BJ (cell line): ENCODE measurements around the gene CCDC182. TPM values are rescaled to one million over a fixed set of nuclear protein-coding genes. Genes with fewer than 3 reads are reported as not detected.

Experiments
- CTCF ChIA-PET: fragments of 350-600 bp; formaldehyde crosslinking; extraction: SDS; loops from one replicate; lab custom pipeline; 2021; ENCODE audit warnings: antibody characterized with exemption, inconsistent platforms; lab: Yijun Ruan, JAX
- POLR2A ChIA-PET: fragments of 300-600 bp; sonication (Branson Sonifier 250); formaldehyde crosslinking; extraction: SDS; loops from one replicate; lab custom pipeline; 2021; ENCODE audit warnings: antibody characterized with exemption; lab: Charles Lee
- DNase-seq: peaks from one replicate; pipeline ENCODE4 v3.0.0-alpha.2; 2011; ENCODE audit warnings: low read depth
- H3K27me3 ChIP-seq: 2 replicates; pipeline ENCODE4 v1.6.0; 2011; ENCODE audit warnings: low read length; ENCODE audit not compliant: control insufficient read depth, insufficient read depth
- H3K36me3 ChIP-seq: 2 replicates; pipeline ENCODE4 v1.5.1; 2011; ENCODE audit warnings: low read length; ENCODE audit not compliant: control insufficient read depth, insufficient read depth
- H3K4me3 ChIP-seq: 2 replicates; pipeline ENCODE4 v1.5.1; 2011; ENCODE audit warnings: low read depth, mild to moderate bottlenecking, control low read depth, low read length
- polyA plus RNA-seq: library from polyadenylated mRNA; depleted of rRNA; stranded (reverse); fragments of >200 nt; gene quantifications from 2 replicates; pipeline ENCODE4 v1.2.3, GENCODE V29; 2011
- TF ChIP-seq, protein P1 (sequence below): IDR thresholded peaks from 2 replicates; pipeline ENCODE4 v1.5.1; 2011; ENCODE audit warnings: low read depth, mild to moderate bottlenecking, control low read depth, inconsistent platforms, low read length, moderate library complexity; ENCODE audit not compliant: insufficient read depth

The CCDC182 gene
- polyA plus RNA-seq, 1 experiment = not detected

DNA sequence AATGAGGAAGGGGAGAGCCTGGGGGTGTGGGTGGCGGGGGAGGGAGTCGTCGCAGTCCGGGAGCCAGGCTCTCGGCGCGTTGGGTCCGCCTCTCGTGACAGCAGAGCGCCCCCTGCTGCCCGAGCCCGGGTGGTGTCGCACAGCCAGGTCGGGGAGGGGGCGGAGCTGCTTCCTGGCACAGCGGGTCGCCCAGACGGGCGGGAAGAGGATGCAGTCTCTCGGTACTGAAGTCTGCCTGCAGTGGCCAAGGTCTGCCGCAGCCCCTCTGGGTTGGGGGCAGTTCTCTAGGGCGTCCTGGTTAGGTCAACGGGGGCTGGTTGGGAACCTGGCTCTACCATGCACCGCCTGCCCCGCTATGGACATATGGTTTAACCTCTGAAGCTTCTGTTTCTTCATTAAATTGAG, 38.2 kb upstream of the CCDC182 start:
- ChIA-PET CTCF (interaction anchor here (0.6 to 2.5 kb wide), 26 partner anchors 8 to 656 kb away, joined by 3 to 13 read pairs (median 4); no protein-coding TSS in a partner anchor), POLR2A (no interaction called here)
- Histone ChIP-seq H3K27me3 (peaks cover 10% of the 10 kb centered on the region), H3K36me3 (no peaks in the 10 kb centered on the region), H3K4me3 (no peak overlapping the region)
- no peak for DNase-seq
- TF ChIP-seq, protein P1, sequence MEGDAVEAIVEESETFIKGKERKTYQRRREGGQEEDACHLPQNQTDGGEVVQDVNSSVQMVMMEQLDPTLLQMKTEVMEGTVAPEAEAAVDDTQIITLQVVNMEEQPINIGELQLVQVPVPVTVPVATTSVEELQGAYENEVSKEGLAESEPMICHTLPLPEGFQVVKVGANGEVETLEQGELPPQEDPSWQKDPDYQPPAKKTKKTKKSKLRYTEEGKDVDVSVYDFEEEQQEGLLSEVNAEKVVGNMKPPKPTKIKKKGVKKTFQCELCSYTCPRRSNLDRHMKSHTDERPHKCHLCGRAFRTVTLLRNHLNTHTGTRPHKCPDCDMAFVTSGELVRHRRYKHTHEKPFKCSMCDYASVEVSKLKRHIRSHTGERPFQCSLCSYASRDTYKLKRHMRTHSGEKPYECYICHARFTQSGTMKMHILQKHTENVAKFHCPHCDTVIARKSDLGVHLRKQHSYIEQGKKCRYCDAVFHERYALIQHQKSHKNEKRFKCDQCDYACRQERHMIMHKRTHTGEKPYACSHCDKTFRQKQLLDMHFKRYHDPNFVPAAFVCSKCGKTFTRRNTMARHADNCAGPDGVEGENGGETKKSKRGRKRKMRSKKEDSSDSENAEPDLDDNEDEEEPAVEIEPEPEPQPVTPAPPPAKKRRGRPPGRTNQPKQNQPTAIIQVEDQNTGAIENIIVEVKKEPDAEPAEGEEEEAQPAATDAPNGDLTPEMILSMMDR = peak; percentile 75

DNA sequence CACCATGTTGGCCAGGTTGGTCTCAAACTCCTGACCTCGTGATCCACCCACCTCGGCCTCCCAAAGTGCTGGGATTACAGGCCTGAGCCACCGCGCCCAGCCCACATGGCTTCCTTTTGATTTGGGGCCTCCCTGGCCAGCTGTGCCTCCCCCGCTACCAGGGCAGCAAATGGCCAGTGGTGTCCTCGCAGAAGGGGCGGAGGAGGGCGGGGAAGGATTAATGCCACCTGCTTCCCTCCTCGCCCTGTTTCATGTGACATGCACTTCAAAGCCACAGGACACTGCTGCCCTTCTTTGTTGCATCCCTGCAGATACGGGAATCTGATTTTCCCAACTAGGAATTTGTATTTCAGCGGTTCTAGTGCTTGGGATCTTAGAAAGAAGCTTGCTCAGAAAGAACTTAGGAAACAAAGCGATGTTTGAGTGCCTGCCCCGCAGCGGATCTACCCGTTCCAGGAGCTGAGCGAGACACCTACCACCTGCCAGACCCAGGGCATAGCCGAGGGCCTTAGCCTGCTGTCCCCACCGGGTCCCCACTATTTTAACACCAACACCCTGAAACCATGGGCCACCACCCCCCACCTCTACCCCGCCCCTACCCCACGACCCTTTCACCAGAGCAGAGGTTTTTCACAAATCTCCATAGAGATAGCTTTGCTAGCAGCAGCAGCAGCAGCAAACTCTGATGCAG, 37.7 kb upstream of the CCDC182 start:
- peaks cover 10% of the 10 kb centered on the region for H3K27me3 ChIP-seq
- DNase-seq = no peak
- TF ChIP-seq, protein P1 = no peak
- H3K36me3 ChIP-seq = no peaks in the 10 kb centered on the region
- H3K4me3 ChIP-seq = no peak overlapping the region
- CTCF ChIA-PET = interaction anchor here (0.6 to 2.5 kb wide), 20 partner anchors 8 to 654 kb away, joined by 3 to 13 read pairs (median 3); no protein-coding TSS in a partner anchor
- POLR2A ChIA-PET = no interaction called here

DNA sequence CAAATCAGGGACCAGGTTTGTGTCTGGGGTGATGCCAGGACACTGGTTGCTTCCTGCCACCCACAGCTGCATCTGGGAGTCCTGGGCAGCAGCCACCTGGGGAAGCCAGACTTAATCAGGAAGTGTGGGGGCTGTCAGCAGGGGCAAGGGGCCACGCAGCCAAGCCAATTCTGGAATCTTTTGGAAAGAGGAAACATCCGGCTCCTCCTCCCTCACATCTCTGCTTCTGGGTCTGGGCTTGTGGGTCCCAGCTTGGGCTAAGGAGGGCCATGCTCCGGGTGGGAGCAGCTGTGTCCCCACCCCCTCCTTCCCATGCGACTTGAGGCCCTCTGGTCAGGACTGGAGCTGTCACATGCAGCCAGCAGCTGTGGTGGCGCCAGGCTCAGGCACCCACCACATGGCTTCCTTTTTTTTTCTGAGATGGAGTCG, 37.0 kb upstream of the CCDC182 start:
- Histone ChIP-seq H3K27me3 (peaks cover 9% of the 10 kb centered on the region), H3K4me3 (no peak overlapping the region), H3K36me3 (no peaks in the 10 kb centered on the region)
- CTCF ChIA-PET = interaction anchor here (1.0 to 2.5 kb wide), 8 partner anchors 9 to 653 kb away, joined by 3 to 13 read pairs (median 6); no protein-coding TSS in a partner anchor
- TF ChIP-seq, protein P1 = no peak
- no peak for DNase-seq
- POLR2A ChIA-PET = no interaction called here

DNA sequence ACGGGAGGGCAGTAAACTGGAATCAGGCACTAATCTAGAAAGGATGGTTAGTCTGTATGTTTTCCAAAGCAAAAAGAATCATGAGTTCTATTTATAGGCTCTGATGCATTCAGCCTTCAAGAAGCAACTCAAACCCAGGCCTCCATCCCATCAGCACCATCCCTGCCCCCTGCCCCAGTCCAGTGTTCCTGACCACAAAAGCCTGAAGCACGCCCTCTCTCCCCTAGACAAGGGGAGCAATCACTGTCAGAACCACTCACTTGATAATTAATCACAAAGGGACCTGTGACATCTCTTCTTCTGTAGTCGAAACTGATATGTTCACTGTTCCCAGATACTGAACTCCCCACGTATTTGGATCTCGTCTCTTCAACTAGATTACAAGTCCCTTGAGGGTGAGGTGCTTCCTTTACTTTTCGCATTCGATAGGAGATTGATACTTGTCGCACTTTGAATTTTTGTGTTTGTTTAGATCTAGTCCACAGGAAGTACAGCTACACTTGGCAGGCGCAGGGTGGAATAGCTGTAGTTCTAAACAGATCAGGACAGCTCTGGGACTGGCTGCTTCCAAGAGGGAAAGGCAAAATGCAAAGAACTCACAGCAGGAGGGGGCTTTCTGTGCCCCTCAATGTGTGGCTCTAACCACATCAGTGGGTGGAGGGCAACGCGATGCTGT, 36.4 kb upstream of the CCDC182 start:
- POLR2A ChIA-PET = no interaction called here
- CTCF ChIA-PET = interaction anchor here (1.0 to 1.2 kb wide), 3 partner anchors 20 to 51 kb away, joined by 3 to 4 read pairs (median 3); no protein-coding TSS in a partner anchor
- no peak overlapping the region for H3K4me3 ChIP-seq
- no peak for DNase-seq
- H3K36me3 ChIP-seq = no peaks in the 10 kb centered on the region
- peaks cover 10% of the 10 kb centered on the region for H3K27me3 ChIP-seq
- TF ChIP-seq, protein P1 = no peak

DNA sequence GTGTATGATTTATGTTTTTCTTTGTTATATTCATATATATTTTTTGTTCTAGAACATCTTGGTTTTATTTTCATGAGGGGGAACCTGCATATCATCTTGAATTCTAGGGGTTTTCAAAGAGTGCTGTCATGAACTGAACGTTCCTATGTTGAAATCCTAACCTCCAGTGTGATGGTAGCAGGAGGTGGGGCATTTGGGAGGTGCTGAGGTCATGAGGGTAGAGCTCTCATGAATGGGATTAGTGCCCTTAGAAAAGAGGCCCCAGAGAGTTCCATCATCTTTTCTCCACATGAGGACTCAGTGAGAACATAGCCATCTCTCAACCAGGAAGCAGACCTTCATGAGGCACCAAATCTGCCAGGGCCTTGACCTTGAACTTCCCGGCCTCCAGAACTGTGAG, 34.6 kb upstream of the CCDC182 start:
- H3K36me3 ChIP-seq = no peaks in the 10 kb centered on the region
- DNase-seq = no peak
- TF ChIP-seq, protein P1 = no peak
- H3K4me3 ChIP-seq = no peak overlapping the region
- H3K27me3 ChIP-seq = peaks cover 12% of the 10 kb centered on the region
- ChIA-PET CTCF (interaction anchor here (1.0 kb wide), 1 partner anchor 8 kb away, joined by 3 read pairs; no protein-coding TSS in a partner anchor), POLR2A (no interaction called here)
